Tibial nerve (tissue), 4 donors: ENCODE measurements around the gene STAB2.

Source experiments
- CTCF ChIP-seq, 5 experiments: fragments of 200-600 bp in 3 of 5; fragments of 450-650 bp in 2 of 5; sonication (generic) in 3 of 5; IDR thresholded peaks; one replicate each; pipeline ENCODE4 v1.5.1; 2016 to 2019; ENCODE audit warnings: antibody characterized with exemption in 5 of 5, mild to moderate bottlenecking in 3 of 5, moderate library complexity in 2 of 5
- EP300 ChIP-seq, 2 donors: sonication (generic); formaldehyde crosslinking; IDR thresholded peaks; one replicate each; pipeline ENCODE4 v1.6.1; 2017; ENCODE audit warnings: antibody characterized with exemption in 2 of 2, mild to moderate bottlenecking in 1 of 2
- POLR2A ChIP-seq, 2 donors: fragments of 450-650 bp; IDR thresholded peaks; one replicate each; pipeline ENCODE4 v1.6.1; 2017; ENCODE audit warnings: antibody characterized with exemption in 2 of 2, mild to moderate bottlenecking in 2 of 2, moderate library complexity in 2 of 2

- TF ChIP-seq CTCF (IDR thresholded peaks at IDR 0.05), result no peak
- no peak for TF ChIP-seq EP300 (IDR thresholded peaks at IDR 0.05)
- TF ChIP-seq POLR2A (IDR thresholded peaks at IDR 0.05), result no peak
These were observed 204.4 kb downstream of the STAB2 start for GRCh38 chr12:103791350-103791920.
